OCI-LY1 (cell line): ENCODE data around the gene MACF1.
A peak's percentile ranks its signal among the peaks of the same experiment; 100 is the strongest.

Experiments used
- H2AFZ ChIP-seq: fragments of 200-600 bp; sonication (generic), shearing (Covaris generic); 2 replicates; pipeline ENCODE4 v1.6.0; 2014; ENCODE audit warnings: antibody characterized with exemption, mild to moderate bottlenecking, low read length
- H3F3A ChIP-seq: fragments of 200-600 bp; sonication (generic), shearing (Covaris generic); 2 replicates; pipeline ENCODE4 v1.6.0; 2014; ENCODE audit warnings: mild to moderate bottlenecking, antibody characterized with exemption, low read length, moderate library complexity; ENCODE audit not compliant: insufficient read depth
- H3K27ac ChIP-seq: fragments of 200-600 bp; sonication (generic); 2 replicates; pipeline ENCODE4 v1.5.1; 2014; ENCODE audit warnings: low read length, mixed run types, mild to moderate bottlenecking, low read depth; ENCODE audit not compliant: poor library complexity, severe bottlenecking
- H3K27me3 ChIP-seq: fragments of 200-600 bp; sonication (generic); 2 replicates; pipeline ENCODE4 v1.6.0; 2014; ENCODE audit warnings: antibody characterized with exemption, mild to moderate bottlenecking, low read length, moderate library complexity; ENCODE audit not compliant: insufficient read depth
- H3K36me3 ChIP-seq: fragments of 200-600 bp; sonication (generic); 2 replicates; pipeline ENCODE4 v1.6.1; 2014; ENCODE audit warnings: mild to moderate bottlenecking, antibody characterized with exemption, low read length, moderate library complexity, mixed read lengths; ENCODE audit not compliant: insufficient read depth
- H3K4me1 ChIP-seq: fragments of 200-600 bp; sonication (generic); 2 replicates; pipeline ENCODE4 v1.5.1; 2014; ENCODE audit warnings: mild to moderate bottlenecking, low read length, moderate library complexity; ENCODE audit not compliant: insufficient read depth, severe bottlenecking
- H3K4me2 ChIP-seq: fragments of 200-600 bp; sonication (generic), shearing (Covaris generic); 2 replicates; pipeline ENCODE4 v1.6.1; 2014; ENCODE audit warnings: low read length
- H3K4me3 ChIP-seq: fragments of 200-600 bp; sonication (generic); 2 replicates; pipeline ENCODE4 v1.5.1; 2014; ENCODE audit warnings: low read length, low read depth, mild to moderate bottlenecking, mixed read lengths; ENCODE audit not compliant: poor library complexity, severe bottlenecking
- H3K79me2 ChIP-seq: fragments of 200-600 bp; shearing (Covaris generic); 2 replicates; pipeline ENCODE4 v1.6.1; 2016; ENCODE audit warnings: mixed run types, low read length, mixed read lengths; ENCODE audit not compliant: insufficient read depth
- H3K9ac ChIP-seq: fragments of 200-600 bp; sonication (generic), shearing (Covaris generic); 2 replicates; pipeline ENCODE4 v1.6.1; 2014; ENCODE audit warnings: mild to moderate bottlenecking, low read length, mixed read lengths
- H3K9me2 ChIP-seq: fragments of 200-600 bp; sonication (generic), shearing (Covaris generic); 2 replicates; pipeline ENCODE4 v1.6.1; 2014; ENCODE audit warnings: low read depth, mild to moderate bottlenecking, low read length, mixed read lengths
- H3K9me3 ChIP-seq: fragments of 200-600 bp; shearing (Covaris generic); 2 replicates; pipeline ENCODE4 v1.6.1; 2014; ENCODE audit warnings: low read length, mixed read lengths
- H4K20me1 ChIP-seq: fragments of 200-600 bp; sonication (generic), shearing (Covaris generic); 2 replicates; pipeline ENCODE4 v1.6.0; 2016; ENCODE audit warnings: mild to moderate bottlenecking, low read length; ENCODE audit not compliant: insufficient read depth
- CTCF ChIP-seq: fragments of 200-600 bp; sonication (generic), shearing (Covaris generic); IDR thresholded peaks from 2 replicates; pipeline ENCODE4 v1.5.1; 2017; ENCODE audit warnings: mild to moderate bottlenecking, antibody characterized with exemption, low read length, moderate library complexity, mixed read lengths
- EZH2 ChIP-seq: fragments of 200-600 bp; sonication (generic), shearing (Covaris generic); IDR thresholded peaks from 2 replicates; pipeline ENCODE4 v1.8.0; 2017; ENCODE audit warnings: borderline replicate concordance, mixed run types, mild to moderate bottlenecking, antibody characterized with exemption, low read length, moderate library complexity, mixed read lengths

Gene MACF1

GRCh38 chr1:39196244-39197215 lies 8.0 kb upstream of the MACF1 start:
- Histone ChIP-seq H3F3A (no peaks in the 10 kb centered on the region), H3K79me2 (no peaks in the 10 kb centered on the region), H3K9me3 (no peaks in the 10 kb centered on the region), H3K4me3 (peak overlapping the region; percentile 16), H3K4me1 (peaks cover 33% of the 10 kb centered on the region), H3K27ac (peak overlapping the region; percentile 74), H3K36me3 (no peaks in the 10 kb centered on the region), H3K4me2 (peak overlapping the region; percentile 55), H3K9ac (peak overlapping the region; percentile 52; the same call in 1 of the 2 replicates), H3K9me2 (no peaks in the 10 kb centered on the region), H4K20me1 (no peaks in the 10 kb centered on the region), H3K27me3 (no peaks in the 10 kb centered on the region), H2AFZ (peak overlapping the region; percentile 72)
- no peak for TF ChIP-seq CTCF
- no peak for TF ChIP-seq EZH2

GRCh38 chr1:39199593-39199992 lies 4.9 kb upstream of the MACF1 start:
- Histone ChIP-seq H3K4me1 (peaks cover 29% of the 10 kb centered on the region), H3K4me2 (no peak overlapping the region), H3K4me3 (no peak overlapping the region), H3K36me3 (no peaks in the 10 kb centered on the region), H3K27ac (no peak overlapping the region), H3F3A (no peaks in the 10 kb centered on the region), H3K9ac (no peak overlapping the region), H3K9me2 (no peaks in the 10 kb centered on the region), H3K9me3 (no peaks in the 10 kb centered on the region), H3K79me2 (no peaks in the 10 kb centered on the region), H2AFZ (no peak overlapping the region), H4K20me1 (no peaks in the 10 kb centered on the region), H3K27me3 (no peaks in the 10 kb centered on the region)
- TF ChIP-seq CTCF (no peak), EZH2 (no peak)

GRCh38 chr1:39205102-39205780 lies 746 bp downstream of the MACF1 start:
- Histone ChIP-seq H3K27me3 (no peaks in the 10 kb centered on the region), H3K9ac (peak overlapping the region; percentile 18; the same call in 1 of the 2 replicates), H3K4me1 (peaks cover 18% of the 10 kb centered on the region), H3K9me3 (no peaks in the 10 kb centered on the region), H3K9me2 (no peaks in the 10 kb centered on the region), H4K20me1 (no peaks in the 10 kb centered on the region), H3K4me3 (peak overlapping the region; percentile 2), H3K4me2 (peak overlapping the region; percentile 33), H3K36me3 (no peaks in the 10 kb centered on the region), H3F3A (no peaks in the 10 kb centered on the region), H3K79me2 (no peaks in the 10 kb centered on the region), H3K27ac (no peak overlapping the region), H2AFZ (peak overlapping the region; percentile 70; the same call in 1 of the 2 replicates)
- TF ChIP-seq EZH2, result no peak
- TF ChIP-seq CTCF, result no peak
